GM12874 (cell line): ENCODE data around the gene MYO7B.

Source experiments
- TF ChIP-seq, protein P1 (sequence below): IDR thresholded peaks from 2 replicates; pipeline ENCODE4 v1.5.1; 2011; ENCODE audit warnings: low read depth, mild to moderate bottlenecking, control low read depth, low read length, moderate library complexity; ENCODE audit not compliant: insufficient read depth

The MYO7B gene

DNA sequence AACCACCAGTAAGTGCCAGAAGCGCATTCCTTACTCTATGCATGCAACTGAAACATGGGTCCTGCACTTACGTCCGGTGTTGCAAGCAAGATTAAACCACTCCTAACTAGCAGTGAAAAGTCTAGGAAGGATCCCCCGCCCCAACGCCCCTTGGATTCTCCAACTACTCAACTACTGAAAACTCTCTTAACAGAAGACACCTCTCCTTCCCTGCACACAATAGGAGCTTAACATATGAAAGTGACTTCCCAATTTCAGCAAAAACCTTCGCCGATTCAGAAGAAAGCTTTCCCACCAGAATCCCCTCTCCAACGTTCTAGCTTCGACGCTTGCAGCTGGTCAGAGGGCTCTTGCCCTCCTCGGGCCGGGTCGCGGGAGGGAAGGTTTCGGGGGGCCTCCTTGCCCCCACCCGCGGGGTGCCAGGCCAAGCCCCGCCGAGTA is 9.8 kb upstream of the MYO7B start:
- TF ChIP-seq, protein P1, sequence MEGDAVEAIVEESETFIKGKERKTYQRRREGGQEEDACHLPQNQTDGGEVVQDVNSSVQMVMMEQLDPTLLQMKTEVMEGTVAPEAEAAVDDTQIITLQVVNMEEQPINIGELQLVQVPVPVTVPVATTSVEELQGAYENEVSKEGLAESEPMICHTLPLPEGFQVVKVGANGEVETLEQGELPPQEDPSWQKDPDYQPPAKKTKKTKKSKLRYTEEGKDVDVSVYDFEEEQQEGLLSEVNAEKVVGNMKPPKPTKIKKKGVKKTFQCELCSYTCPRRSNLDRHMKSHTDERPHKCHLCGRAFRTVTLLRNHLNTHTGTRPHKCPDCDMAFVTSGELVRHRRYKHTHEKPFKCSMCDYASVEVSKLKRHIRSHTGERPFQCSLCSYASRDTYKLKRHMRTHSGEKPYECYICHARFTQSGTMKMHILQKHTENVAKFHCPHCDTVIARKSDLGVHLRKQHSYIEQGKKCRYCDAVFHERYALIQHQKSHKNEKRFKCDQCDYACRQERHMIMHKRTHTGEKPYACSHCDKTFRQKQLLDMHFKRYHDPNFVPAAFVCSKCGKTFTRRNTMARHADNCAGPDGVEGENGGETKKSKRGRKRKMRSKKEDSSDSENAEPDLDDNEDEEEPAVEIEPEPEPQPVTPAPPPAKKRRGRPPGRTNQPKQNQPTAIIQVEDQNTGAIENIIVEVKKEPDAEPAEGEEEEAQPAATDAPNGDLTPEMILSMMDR: no peak

DNA sequence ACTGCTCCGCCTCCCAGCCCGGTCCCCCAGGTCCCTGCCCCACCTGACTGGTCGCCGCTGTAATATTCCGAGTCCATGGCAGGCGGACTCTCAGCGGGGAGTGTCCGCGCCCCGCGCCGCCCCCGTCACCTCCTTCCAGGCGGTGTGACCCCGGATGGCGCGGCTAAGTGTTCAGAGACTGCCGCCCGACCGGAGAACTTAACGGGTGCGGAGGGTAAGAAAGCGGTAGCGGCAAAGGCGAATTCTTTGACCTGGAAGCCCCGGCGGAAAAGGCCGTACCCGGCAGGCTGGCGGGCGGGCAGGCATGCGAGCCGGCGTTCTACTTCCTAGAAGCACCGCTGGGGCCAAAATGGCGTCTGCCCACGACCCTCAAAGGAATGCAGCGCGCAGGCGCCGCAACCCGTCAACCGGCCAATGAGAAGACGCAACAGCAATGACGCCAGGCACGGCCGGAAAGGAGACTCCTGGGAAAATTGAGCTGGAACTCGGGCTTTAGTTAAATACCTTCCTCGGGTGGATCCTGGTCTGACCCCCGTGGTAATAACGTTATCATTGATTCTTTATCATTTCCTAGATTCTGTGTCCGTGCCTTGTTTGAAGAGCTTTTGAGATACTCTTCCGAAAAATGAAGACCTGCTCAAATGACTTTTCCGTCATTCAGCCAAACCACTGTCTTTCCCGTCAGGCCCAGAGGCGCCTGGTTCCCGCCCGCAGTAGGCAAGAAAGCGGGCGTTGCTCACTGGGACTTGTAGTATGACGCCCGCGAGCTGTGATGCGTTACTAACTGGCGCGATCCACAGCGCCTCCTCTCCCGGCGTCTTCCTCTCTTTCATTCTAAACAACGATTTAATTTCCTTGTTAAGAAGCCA is 9.1 kb upstream of the MYO7B start, which contains the start of gene IWS1:
IWS1 (minus strand) TSS at position 358 of the 869 bp plus-strand sequence; CDS start at position 77, 281 bp downstream.
- TF ChIP-seq, protein P1: no peak

DNA sequence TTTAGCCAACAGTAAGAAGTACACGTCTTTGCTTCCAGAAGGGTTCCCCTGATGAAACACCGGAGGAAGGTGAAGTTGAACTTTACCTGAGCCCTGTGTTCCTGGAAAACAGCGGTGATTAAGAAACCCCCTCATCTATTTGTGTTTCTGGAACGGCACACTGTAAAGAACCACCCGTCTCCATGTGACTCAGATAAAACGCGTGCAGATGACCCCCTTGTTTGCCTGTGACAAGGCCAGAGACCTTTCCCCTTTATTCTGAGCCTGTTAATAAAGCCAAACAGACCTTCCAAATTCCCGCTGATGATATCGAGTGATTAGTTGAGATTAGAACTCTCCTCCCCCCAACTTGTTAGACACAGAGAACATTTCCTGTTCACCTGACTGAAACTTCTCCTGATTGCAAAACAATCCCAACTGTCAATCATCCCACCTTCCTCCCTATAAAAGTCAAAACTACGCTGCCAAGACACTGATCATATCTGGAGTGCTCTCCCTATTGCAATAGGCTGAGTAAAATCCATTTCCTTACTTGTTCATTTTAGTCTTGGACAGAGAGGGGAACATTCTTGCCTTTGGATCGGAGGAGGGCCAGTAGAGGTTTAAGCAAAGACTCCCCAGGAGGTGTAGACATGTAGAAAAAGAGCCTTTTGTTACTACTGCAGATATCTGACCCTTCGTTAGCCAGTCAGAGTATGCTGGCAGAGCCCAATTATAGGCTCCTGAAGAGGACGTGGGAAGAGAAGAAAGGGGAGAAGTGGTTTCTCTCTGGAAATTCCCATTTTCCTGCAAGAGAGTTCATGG is 8.3 kb upstream of the MYO7B start:
- TF ChIP-seq, protein P1: no peak

- TF ChIP-seq, protein P1: no peak
These were observed 7.0 kb upstream of the MYO7B start for GRCh38 chr2:127528487-127528886.

DNA sequence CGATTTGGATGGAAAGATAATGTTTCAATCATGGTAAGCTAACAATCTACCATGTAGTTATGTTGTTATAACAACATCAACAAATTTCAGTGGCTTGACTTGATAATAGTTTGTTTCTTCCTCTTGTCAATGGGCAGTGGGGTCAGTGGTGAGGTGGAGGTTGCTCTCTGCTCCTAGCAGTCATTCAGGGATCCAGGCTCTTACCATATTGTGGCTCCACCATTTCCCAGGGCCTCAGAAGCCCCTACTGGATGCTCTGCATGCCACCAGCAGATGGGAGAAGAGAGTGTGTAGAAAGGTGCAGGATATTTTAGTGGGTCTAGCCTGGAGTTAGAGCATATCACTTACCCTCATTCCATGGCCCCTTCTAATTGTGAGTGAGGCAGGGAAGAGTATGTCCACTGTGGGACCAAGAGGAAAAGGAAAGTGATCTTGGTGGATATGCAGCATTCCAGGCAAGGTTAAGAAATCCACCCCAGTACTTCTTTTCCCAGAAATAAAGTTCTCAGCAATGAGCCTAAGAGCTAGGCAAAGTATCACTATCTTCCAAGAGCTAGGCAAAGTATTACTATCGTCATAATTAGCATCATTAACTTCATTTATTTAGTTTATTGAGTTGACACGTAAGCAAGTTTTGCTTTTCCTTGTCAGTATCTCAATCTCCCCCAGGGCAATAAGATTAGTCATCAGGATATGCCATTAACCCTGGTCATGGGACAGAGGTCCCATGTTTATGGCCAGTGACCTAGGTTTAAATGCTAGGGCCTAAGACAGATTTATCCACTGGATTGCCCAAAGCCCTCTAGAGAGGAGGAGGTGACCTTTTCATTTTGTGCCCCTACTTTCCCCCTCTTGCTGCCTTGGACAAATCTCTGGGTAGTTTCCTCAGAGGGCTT is 5.0 kb upstream of the MYO7B start:
- TF ChIP-seq, protein P1: no peak

DNA sequence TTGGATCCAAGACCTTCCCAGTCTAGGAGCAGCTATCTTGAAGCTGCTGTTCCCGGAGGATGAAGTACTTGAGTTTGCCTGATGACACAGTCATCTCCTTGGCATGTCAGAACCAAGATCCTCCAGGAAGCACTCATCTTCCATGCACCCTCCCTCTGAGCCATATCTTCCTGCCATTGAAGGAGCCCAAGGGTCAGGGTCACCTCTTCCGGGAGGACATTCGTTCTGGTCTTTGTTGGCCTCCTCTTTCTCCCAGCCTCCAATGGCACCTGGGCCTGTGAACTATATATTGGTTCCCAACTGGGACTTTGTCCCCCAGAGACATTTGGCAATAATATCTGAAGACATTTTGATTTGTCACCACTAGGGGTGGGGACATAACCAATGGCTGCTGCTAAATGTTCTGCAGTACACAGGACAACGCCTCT is 4.2 kb upstream of the MYO7B start:
- TF ChIP-seq, protein P1: no peak

DNA sequence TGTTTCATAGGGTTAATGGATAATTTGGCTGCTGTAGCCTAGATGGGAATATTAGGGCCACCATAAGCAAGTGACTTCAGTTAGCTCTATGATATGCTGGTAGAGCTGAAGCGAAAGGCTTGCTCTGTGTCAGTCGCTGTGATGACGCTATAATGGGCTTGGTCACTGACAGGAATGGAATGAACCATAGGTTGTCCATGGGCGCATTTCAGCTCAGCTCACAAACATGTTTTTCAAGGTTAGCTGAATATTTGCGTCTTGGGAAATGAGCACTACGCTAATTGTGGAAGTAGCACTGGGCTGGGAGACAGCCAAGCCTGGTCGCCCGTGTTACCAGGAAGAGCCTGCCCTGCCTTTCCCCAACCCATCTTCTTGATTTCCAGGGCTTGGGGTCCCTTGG is 3.2 kb upstream of the MYO7B start:
- TF ChIP-seq, protein P1: no peak
